Body of pancreas (tissue), 4 donors: ENCODE measurements around the gene HHAT. TPM values are rescaled to one million over a fixed set of nuclear protein-coding genes. Genes with fewer than 3 reads are reported as not detected.

ENCODE experiments used
- ATAC-seq: fragments of 150-250 bp; one replicate; pipeline ENCODE4 v1.9.1; 2016
- DNase-seq, 4 donors: peaks; one replicate each; pipeline ENCODE4 v3.0.0-alpha.2; 2019
- H3K27ac ChIP-seq, 4 donors: fragments of 200-600 bp; sonication (generic); 1 replicate in 3 of 4; 2 replicates in 1 of 4; pipeline versions ENCODE4 v1.5.1 to v1.6.1; 2016 to 2019; ENCODE audit warnings: mild to moderate bottlenecking in 1 of 4, mixed read lengths in 1 of 4, moderate library complexity in 1 of 4
- H3K27me3 ChIP-seq, 2 donors: fragments of 200-600 bp; sonication (generic); one replicate each; pipeline ENCODE4 v1.6.0; 2016; ENCODE audit warnings: mild to moderate bottlenecking in 1 of 2
- H3K36me3 ChIP-seq, 2 donors: fragments of 200-600 bp; sonication (generic); replicated peaks in 1 of 2; 2 replicates each; pipeline ENCODE4 v1.5.1; 2016; ENCODE audit warnings: low read depth in 2 of 2; ENCODE audit not compliant: insufficient read depth in 1 of 2
- H3K4me1 ChIP-seq: fragments of 200-600 bp; sonication (generic); one replicate; pipeline ENCODE4 v1.6.0; 2016
- H3K4me3 ChIP-seq, 2 donors: fragments of 200-600 bp; sonication (generic); 1 replicate in 1 of 2; 2 replicates in 1 of 2; pipeline ENCODE4 v1.5.1; 2016 to 2019
- H3K9me3 ChIP-seq, 3 donors: fragments of 200-600 bp; sonication (generic); 1 replicate in 2 of 3; 2 replicates in 1 of 3; pipeline ENCODE4 v1.5.1; 2016
- CTCF ChIP-seq, 7 experiments: fragments of 450-650 bp in 4 of 7; fragments of 200-600 bp in 3 of 7; sonication (generic) in 3 of 7; IDR thresholded peaks; one replicate each; pipeline ENCODE4 v1.5.1; 2016 to 2019; ENCODE audit warnings: antibody characterized with exemption in 7 of 7
- POLR2A ChIP-seq, 3 donors: fragments of 450-650 bp; IDR thresholded peaks; one replicate each; pipeline ENCODE4 v1.6.1; 2016; ENCODE audit warnings: antibody characterized with exemption in 3 of 3, mild to moderate bottlenecking in 2 of 3
- WGBS, 2 donors: methylation state at CpG; one replicate each; pipeline ENCODE4 v1.1.5; 2017; 5-methylcytosine and 5-hydroxymethylcytosine counted together
- intact Hi-C: fragments of 100-400 bp; cut with DNase I; formaldehyde crosslinking; loops from one replicate; pipeline ENCODE4 v1.15.1; 2023
- total RNA-seq, 2 donors: library from RNA; depleted of rRNA; stranded (reverse); fragments of >200 nt; gene quantifications; one replicate each; pipeline ENCODE4 v1.1.0, GENCODE V29; 2016

HHAT gene
- total RNA-seq, 2 donors from 2014 or later, result 4.4 to 19.4 TPM

GRCh38 chr1:210374600-210374953 lies 45.9 kb downstream of the HHAT start:
- 49 to 60% methylated on average over 4 of the region's 4 CpGs for WGBS, 2 donors
- intact Hi-C loops, result no loop called here
- H3K36me3 ChIP-seq, result no peaks in the 10 kb centered on the region
- TF ChIP-seq CTCF (IDR thresholded peaks at IDR 0.05) (no peak), POLR2A (IDR thresholded peaks at IDR 0.05) (no peak)
- H3K27me3 ChIP-seq, result no peaks in the 10 kb centered on the region
- DNase-seq (no peak), ATAC-seq (no peak)
- no peaks in the 10 kb centered on the region for H3K9me3 ChIP-seq
- H3K4me1 ChIP-seq, result peaks cover 5% of the 10 kb centered on the region
- H3K4me3 ChIP-seq, result no peak overlapping the region
- no peak overlapping the region for H3K27ac ChIP-seq

- no peak overlapping the region for H3K27ac ChIP-seq
- H3K9me3 ChIP-seq, result no peaks in the 10 kb centered on the region
- DNase-seq, result no peak
- no peaks in the 10 kb centered on the region for H3K27me3 ChIP-seq
- H3K4me1 ChIP-seq, result peaks cover 5% of the 10 kb centered on the region
- H3K4me3 ChIP-seq, result no peak overlapping the region
- intact Hi-C loops, result no loop called here
- WGBS, 2 donors, result 30 to 50% methylated on average over 1 of the region's 1 CpG
- TF ChIP-seq POLR2A (IDR thresholded peaks at IDR 0.05) (no peak), CTCF (IDR thresholded peaks at IDR 0.05) (no peak)
- no peak for ATAC-seq
- no peaks in the 10 kb centered on the region for H3K36me3 ChIP-seq
Observed at GRCh38 chr1:210376836-210377372, 48.2 kb downstream of the HHAT start.

GRCh38 chr1:210377731-210378333 lies 49.1 kb downstream of the HHAT start:
- 75 to 80% methylated on average over 3 of the region's 3 CpGs for WGBS, 2 donors
- H3K9me3 ChIP-seq, result no peaks in the 10 kb centered on the region
- ATAC-seq, result no peak
- no peak overlapping the region for H3K4me3 ChIP-seq
- no peak overlapping the region for H3K27ac ChIP-seq
- intact Hi-C loops, result no loop called here
- H3K36me3 ChIP-seq, result no peaks in the 10 kb centered on the region
- H3K4me1 ChIP-seq, result peaks cover 5% of the 10 kb centered on the region
- TF ChIP-seq POLR2A (IDR thresholded peaks at IDR 0.05), result no peak
- DNase-seq, result no peak
- no peaks in the 10 kb centered on the region for H3K27me3 ChIP-seq

- H3K4me1 ChIP-seq, result peaks cover under 1% of the 10 kb centered on the region
- WGBS, 2 donors, result 90 to 94% methylated on average over 1 of the region's 1 CpG
- H3K27me3 ChIP-seq, result no peaks in the 10 kb centered on the region
- intact Hi-C loops, result no loop called here
- H3K9me3 ChIP-seq, result no peaks in the 10 kb centered on the region
- H3K4me3 ChIP-seq, result no peak overlapping the region
- no peak overlapping the region for H3K27ac ChIP-seq
- no peak for DNase-seq
- no peak for ATAC-seq
- TF ChIP-seq POLR2A (IDR thresholded peaks at IDR 0.05) (no peak), CTCF (IDR thresholded peaks at IDR 0.05) (no peak)
- no peaks in the 10 kb centered on the region for H3K36me3 ChIP-seq
Observed at GRCh38 chr1:210378736-210379135, 50.0 kb downstream of the HHAT start.

GRCh38 chr1:210381934-210382333 lies 53.2 kb downstream of the HHAT start:
- intact Hi-C loops, result no loop called here
- H3K9me3 ChIP-seq, result no peaks in the 10 kb centered on the region
- no peaks in the 10 kb centered on the region for H3K36me3 ChIP-seq
- H3K4me3 ChIP-seq, result no peak overlapping the region
- no peak for TF ChIP-seq POLR2A (IDR thresholded peaks at IDR 0.05)
- TF ChIP-seq CTCF (IDR thresholded peaks at IDR 0.05), result no peak
- H3K27me3 ChIP-seq, result no peaks in the 10 kb centered on the region
- 75 to 77% methylated on average over 4 of the region's 4 CpGs for WGBS, 2 donors
- no peak for ATAC-seq
- no peak for DNase-seq
- H3K4me1 ChIP-seq, result no peaks in the 10 kb centered on the region
- no peak overlapping the region for H3K27ac ChIP-seq
